Sigmoid colon (tissue), 3 donors: ENCODE results near the gene MRPS12.

Experiments used
- CTCF ChIP-seq, 4 experiments: fragments of 450-650 bp in 3 of 4; fragments of 200-600 bp in 1 of 4; IDR thresholded peaks; one replicate each; pipeline ENCODE4 v1.5.1; 2016 to 2019; ENCODE audit warnings: antibody characterized with exemption in 4 of 4, mild to moderate bottlenecking in 3 of 4, moderate library complexity in 2 of 4
- POLR2A ChIP-seq, 2 donors: fragments of 450-650 bp; IDR thresholded peaks; one replicate each; pipeline ENCODE4 v1.6.1; 2016; ENCODE audit warnings: antibody characterized with exemption in 2 of 2, mild to moderate bottlenecking in 2 of 2, moderate library complexity in 2 of 2

GRCh38 chr19:38949580-38950367 is 19.0 kb downstream of the MRPS12 start:
- no peak for TF ChIP-seq CTCF (IDR thresholded peaks at IDR 0.05)
- no peak for TF ChIP-seq POLR2A (IDR thresholded peaks at IDR 0.05)
